K562 (cell line): ENCODE results near the gene TMPRSS7. TPM values are rescaled to one million over a fixed set of nuclear protein-coding genes. Genes with fewer than 3 reads are reported as not detected.

Experiments
- ATAC-seq: fragments of 200-7000 bp; cut with Tn5 transposase; 3 replicates; pipeline ENCODE4 v1.9.1; 2020; ENCODE audit warnings: moderate library complexity
- BruUV-seq: library from RNA; stranded (reverse); fragments of 400-500 nt; replicated peaks from 2 replicates; lab custom pipeline; 2021; lab: Mats Ljungman, UMichigan
- CTCF ChIA-PET: fragments of 300-600 bp; formaldehyde crosslinking; extraction: SDS; loops from one replicate; lab custom pipeline; 2021; ENCODE audit warnings: low intra/inter-chr PET ratio; lab: Yijun Ruan, JAX
- POLR2A ChIA-PET: fragments of 300-600, 350-650 bp; sonication (Branson Sonifier 250); formaldehyde crosslinking; extraction: SDS; loops from one replicate; lab custom pipeline; 2021; ENCODE audit warnings: antibody characterized with exemption, inconsistent platforms; lab: Yijun Ruan, JAX
- DNase-seq, 4 experiments: peaks; one replicate each; pipeline versions ENCODE4 v3.0.0 to v3.0.0-alpha.2; 2011 to 2018; ENCODE audit warnings: low spot score in 3 of 4, mixed read lengths in 3 of 4; ENCODE audit errors: extremely low read depth in 1 of 4
- FAIRE-seq: peaks from 2 replicates; lab custom pipeline; 2011; peaks lifted over from hg19 to GRCh38; lab: Jason Lieb, UNC
- H2AFZ ChIP-seq: 2 replicates; pipeline ENCODE4 v1.6.0; 2011; ENCODE audit warnings: low read depth, low read length, control low read depth, inconsistent platforms
- H3K27ac ChIP-seq: fragments of 200-600 bp; 3 replicates; pipeline ENCODE4 v1.8.0; 2011; ENCODE audit warnings: low read depth, mild to moderate bottlenecking, control low read depth, inconsistent platforms, low read length, moderate library complexity, mixed read lengths; ENCODE audit errors: extremely low read depth
- H3K27me3 ChIP-seq, 2 experiments: fragments of 300-600 bp in 1 of 2; 2 replicates in 1 of 2; 3 replicates in 1 of 2; pipeline versions ENCODE4 v1.6.0 to v1.8.0; 2011; ENCODE audit warnings: inconsistent platforms in 2 of 2, low read length in 2 of 2, mild to moderate bottlenecking in 1 of 2, mixed read lengths in 1 of 2, moderate library complexity in 1 of 2; ENCODE audit not compliant: control insufficient read depth in 2 of 2, insufficient read depth in 2 of 2
- H3K36me3 ChIP-seq: fragments of 300-600 bp; 3 replicates; pipeline ENCODE4 v1.8.0; 2011; ENCODE audit warnings: mild to moderate bottlenecking, low read length, inconsistent platforms; ENCODE audit not compliant: control insufficient read depth, insufficient read depth
- H3K4me1 ChIP-seq, 2 experiments: fragments of 200-600 bp in 1 of 2; replicated peaks in 1 of 2; 2 replicates in 1 of 2; 3 replicates in 1 of 2; pipeline versions ENCODE4 v1.5.1 to v1.8.0; 2011; ENCODE audit warnings: inconsistent platforms in 2 of 2, low read length in 2 of 2, mild to moderate bottlenecking in 1 of 2, mixed read lengths in 1 of 2, moderate library complexity in 1 of 2; ENCODE audit not compliant: control insufficient read depth in 2 of 2, insufficient read depth in 2 of 2
- H3K4me2 ChIP-seq: 2 replicates; pipeline ENCODE4 v1.6.1; 2011; ENCODE audit warnings: low read length, control low read depth, inconsistent platforms, mixed read lengths; ENCODE audit not compliant: insufficient read depth
- H3K4me3 ChIP-seq: fragments of 200-600 bp; sonication (generic), shearing (Covaris generic); 2 replicates; pipeline ENCODE4 v1.5.1; 2016; ENCODE audit warnings: control low read depth, inconsistent platforms
- H3K79me2 ChIP-seq: fragments of 200-600 bp; 3 replicates; pipeline ENCODE4 v1.8.0; 2011; ENCODE audit warnings: low read length, inconsistent platforms; ENCODE audit not compliant: control insufficient read depth, insufficient read depth
- H3K9ac ChIP-seq, 2 experiments: 2 replicates each; pipeline versions ENCODE4 v1.6.0 to v1.6.1; 2011; ENCODE audit warnings: low read depth in 2 of 2, low read length in 2 of 2, control low read depth in 1 of 2, inconsistent platforms in 1 of 2, mild to moderate bottlenecking in 1 of 2, mixed read lengths in 1 of 2; ENCODE audit not compliant: insufficient read depth in 1 of 2
- H3K9me1 ChIP-seq: one replicate; pipeline ENCODE4 v1.6.0; 2011; ENCODE audit warnings: inconsistent platforms, mild to moderate bottlenecking, low read length, moderate library complexity; ENCODE audit not compliant: control insufficient read depth, insufficient read depth
- H3K9me3 ChIP-seq: replicated peaks from 2 replicates; pipeline ENCODE4 v1.5.1; 2011; ENCODE audit warnings: low read depth, low read length, inconsistent platforms; ENCODE audit not compliant: control insufficient read depth, insufficient read depth
- H4K20me1 ChIP-seq: replicated peaks from 2 replicates; pipeline ENCODE4 v1.6.1; 2011; ENCODE audit warnings: low read length, inconsistent platforms, mixed read lengths; ENCODE audit not compliant: control insufficient read depth, insufficient read depth
- GABPB1 ChIP-seq: sonication (generic); formaldehyde crosslinking; IDR thresholded peaks from 2 replicates; pipeline ENCODE4 v1.8.0; 2022; ENCODE audit warnings: mild to moderate bottlenecking, missing genetic modification reagents
- LARP7 ChIP-seq: fragments of 450-650 bp; IDR thresholded peaks from 2 replicates; pipeline ENCODE4 v1.6.1; 2016
- NRF1 ChIP-seq, 2 experiments: fragments of 450-650 bp; IDR thresholded peaks in 1 of 2; conservative IDR thresholded peaks in 1 of 2; 2 replicates each; pipeline ENCODE4 v1.6.1; 2014; ENCODE audit warnings: mild to moderate bottlenecking in 2 of 2
- RFX7 ChIP-seq: fragments of 250-450 bp; sonication (Bioruptor Pico); IDR thresholded peaks from 2 replicates; pipeline ENCODE4 v1.5.1; 2021; ENCODE audit warnings: mild to moderate bottlenecking
- SMAD1 ChIP-seq: fragments of 150-350 bp; IDR thresholded peaks from 2 replicates; pipeline ENCODE4 v1.6.1; 2014; ENCODE audit warnings: low read length, low read depth; ENCODE audit not compliant: partially characterized antibody
- WGBS: fragments of 100-300 bp; shearing (Covaris generic); methylation state at CpG from one replicate; pipeline ENCODE4 v1.1.6; 2016; ENCODE audit warnings: low coverage, mixed read lengths; ENCODE audit not compliant: insufficient coverage; ENCODE audit errors: missing lambda C conversion rate; 5-methylcytosine and 5-hydroxymethylcytosine counted together
- in situ Hi-C: fragments of 300-500 bp; cut with MboI; formaldehyde crosslinking; loops from 4 replicates; pipeline ENCODE4 v1.15.0; 2018; ENCODE audit warnings: inconsistent platforms, mixed read lengths
- intact Hi-C: fragments of 100-400 bp; cut with micrococcal nuclease; formaldehyde crosslinking; loops from 2 replicates; pipeline ENCODE4 v1.14.2; 2022
- polyA plus RNA-seq, 8 experiments: library from polyadenylated mRNA; depleted of rRNA in 4 of 8; stranded (reverse) in 5 of 8; unstranded in 3 of 8; fragments of >200 nt; fragmentation: Nextera tagmentation in 2 of 8; fragmentation: Illumina TruSeq in 1 of 8; extraction: Ambion mirVana in 2 of 8; extraction: Trizol in 1 of 8; gene quantifications; 2 replicates each; pipeline versions ENCODE4 v1.2.1 to v1.2.3, GENCODE V29; 2011 to 2014; ENCODE audit warnings: inconsistent platforms in 1 of 8, missing spikeins in 1 of 8
- total RNA-seq, 7 experiments: library from RNA; depleted of rRNA in 6 of 7; stranded (reverse); fragments of >200 nt in 6 of 7; fragmentation: Illumina TruSeq in 2 of 7; extraction: Trizol in 2 of 7; gene quantifications; 2 replicates each; pipeline versions ENCODE4 v1.2.1 to v1.2.3, GENCODE V29; 2011 to 2021; ENCODE audit warnings: low replicate concordance in 1 of 7
- TF ChIP-seq, protein P1 (sequence below), 2 experiments: fragments of 450-650 bp; formaldehyde crosslinking in 1 of 2; IDR thresholded peaks; 2 replicates each; pipeline versions ENCODE4 v1.4.0 to v1.6.1; 2014 to 2020; ENCODE audit warnings: mild to moderate bottlenecking in 2 of 2, borderline replicate concordance in 1 of 2, low read depth in 1 of 2
- TF ChIP-seq, protein P2 (sequence below), 3 experiments: IDR thresholded peaks in 2 of 3; conservative IDR thresholded peaks in 1 of 3; 2 replicates each; pipeline ENCODE4 v1.5.1; 2011 to 2012; ENCODE audit warnings: low read length in 3 of 3, mild to moderate bottlenecking in 3 of 3, control low read depth in 2 of 3, improper control_type of control experiment in 1 of 3, inconsistent platforms in 1 of 3, low read depth in 1 of 3, mixed read lengths in 1 of 3, moderate library complexity in 1 of 3; ENCODE audit not compliant: insufficient read depth in 2 of 3
- TF ChIP-seq, protein P3 (sequence below): fragments of 250-450 bp; sonication (Bioruptor Pico); IDR thresholded peaks from 2 replicates; pipeline ENCODE4 v1.8.0; 2021; ENCODE audit warnings: moderate library complexity, mild to moderate bottlenecking, inconsistent platforms
- TF ChIP-seq, protein P4 (sequence below): sonication (generic); formaldehyde crosslinking; IDR thresholded peaks from 2 replicates; pipeline ENCODE4 v1.8.0; 2022; ENCODE audit warnings: mild to moderate bottlenecking, missing genetic modification reagents

Gene TMPRSS7
- total and polyA plus RNA-seq, 9 of the 15 experiments (the other 6 are each of a cell fraction or from before 2014, with no cell fraction given): not detected

DNA sequence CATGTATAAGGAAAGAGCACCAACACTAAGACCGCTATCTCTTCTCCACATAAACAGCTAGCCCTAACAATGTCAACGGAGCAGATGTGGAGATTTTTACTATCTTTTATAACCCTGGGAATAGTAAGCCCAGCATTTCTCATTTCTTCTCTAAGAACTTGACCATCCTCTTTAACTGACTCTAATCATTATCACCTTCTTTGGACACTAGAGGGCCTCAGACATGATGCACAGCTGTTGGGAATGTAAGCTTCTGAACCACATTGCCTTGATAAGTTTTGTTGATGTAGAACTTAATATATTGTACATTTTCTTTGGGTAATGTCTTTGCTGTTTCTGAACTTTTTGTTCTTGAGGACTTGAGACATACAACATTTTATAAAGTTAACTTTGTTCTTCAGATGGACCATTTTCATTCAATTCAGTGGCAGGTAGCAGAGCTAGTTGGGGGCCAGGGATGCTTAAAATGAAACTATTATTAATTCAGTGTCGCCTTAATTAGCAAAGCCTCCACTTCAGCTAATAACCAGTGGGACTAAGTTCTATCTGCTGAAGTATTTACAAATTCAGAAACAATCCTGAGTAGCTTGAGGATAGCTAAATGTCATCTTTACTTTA lies 45.4 kb upstream of the TMPRSS7 start:
- in situ Hi-C loops (no loop called here), intact Hi-C loops (no loop called here)
- FAIRE-seq (peak; percentile 58), DNase-seq (peak in 3 of 4 experiments; percentile 10 to 48 (median 10)), ATAC-seq (peak; percentile 84)
- CTCF ChIA-PET: no interaction called here
- BruUV-seq: no TSS peak
- Histone ChIP-seq H3K4me2 (no peak overlapping the region), H3K9ac (no peak overlapping the region), H2AFZ (no peak overlapping the region), H3K36me3 (peaks cover 21% of the 10 kb centered on the region), H3K4me1 (no peaks in the 10 kb centered on the region), H3K27me3 (no peaks in the 10 kb centered on the region), H4K20me1 (no peaks in the 10 kb centered on the region), H3K79me2 (no peaks in the 10 kb centered on the region), H3K27ac (no peak overlapping the region), H3K9me1 (no peaks in the 10 kb centered on the region), H3K4me3 (no peak overlapping the region), H3K9me3 (no peaks in the 10 kb centered on the region)
- POLR2A ChIA-PET: interaction anchor here (0.7 to 1.5 kb wide), 2 partner anchors 10 kb away, joined by 4 to 10 read pairs; partner anchors contain the start of genes ABHD10 and TAGLN3
- 34% methylated on average over 3 of the region's 3 CpGs for WGBS
- TF ChIP-seq, protein P1, sequence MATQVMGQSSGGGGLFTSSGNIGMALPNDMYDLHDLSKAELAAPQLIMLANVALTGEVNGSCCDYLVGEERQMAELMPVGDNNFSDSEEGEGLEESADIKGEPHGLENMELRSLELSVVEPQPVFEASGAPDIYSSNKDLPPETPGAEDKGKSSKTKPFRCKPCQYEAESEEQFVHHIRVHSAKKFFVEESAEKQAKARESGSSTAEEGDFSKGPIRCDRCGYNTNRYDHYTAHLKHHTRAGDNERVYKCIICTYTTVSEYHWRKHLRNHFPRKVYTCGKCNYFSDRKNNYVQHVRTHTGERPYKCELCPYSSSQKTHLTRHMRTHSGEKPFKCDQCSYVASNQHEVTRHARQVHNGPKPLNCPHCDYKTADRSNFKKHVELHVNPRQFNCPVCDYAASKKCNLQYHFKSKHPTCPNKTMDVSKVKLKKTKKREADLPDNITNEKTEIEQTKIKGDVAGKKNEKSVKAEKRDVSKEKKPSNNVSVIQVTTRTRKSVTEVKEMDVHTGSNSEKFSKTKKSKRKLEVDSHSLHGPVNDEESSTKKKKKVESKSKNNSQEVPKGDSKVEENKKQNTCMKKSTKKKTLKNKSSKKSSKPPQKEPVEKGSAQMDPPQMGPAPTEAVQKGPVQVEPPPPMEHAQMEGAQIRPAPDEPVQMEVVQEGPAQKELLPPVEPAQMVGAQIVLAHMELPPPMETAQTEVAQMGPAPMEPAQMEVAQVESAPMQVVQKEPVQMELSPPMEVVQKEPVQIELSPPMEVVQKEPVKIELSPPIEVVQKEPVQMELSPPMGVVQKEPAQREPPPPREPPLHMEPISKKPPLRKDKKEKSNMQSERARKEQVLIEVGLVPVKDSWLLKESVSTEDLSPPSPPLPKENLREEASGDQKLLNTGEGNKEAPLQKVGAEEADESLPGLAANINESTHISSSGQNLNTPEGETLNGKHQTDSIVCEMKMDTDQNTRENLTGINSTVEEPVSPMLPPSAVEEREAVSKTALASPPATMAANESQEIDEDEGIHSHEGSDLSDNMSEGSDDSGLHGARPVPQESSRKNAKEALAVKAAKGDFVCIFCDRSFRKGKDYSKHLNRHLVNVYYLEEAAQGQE (IDR thresholded peaks at IDR 0.05; ENCODE audit: borderline replicate concordance): 0 out of 2 replicates have a peak, but pooled peaks have one; percentile 15
- TF ChIP-seq, protein P1 (CRISPR knock-in tag; IDR thresholded peaks at IDR 0.05; ENCODE audit: low read depth): no peak
- TF ChIP-seq, protein P2, sequence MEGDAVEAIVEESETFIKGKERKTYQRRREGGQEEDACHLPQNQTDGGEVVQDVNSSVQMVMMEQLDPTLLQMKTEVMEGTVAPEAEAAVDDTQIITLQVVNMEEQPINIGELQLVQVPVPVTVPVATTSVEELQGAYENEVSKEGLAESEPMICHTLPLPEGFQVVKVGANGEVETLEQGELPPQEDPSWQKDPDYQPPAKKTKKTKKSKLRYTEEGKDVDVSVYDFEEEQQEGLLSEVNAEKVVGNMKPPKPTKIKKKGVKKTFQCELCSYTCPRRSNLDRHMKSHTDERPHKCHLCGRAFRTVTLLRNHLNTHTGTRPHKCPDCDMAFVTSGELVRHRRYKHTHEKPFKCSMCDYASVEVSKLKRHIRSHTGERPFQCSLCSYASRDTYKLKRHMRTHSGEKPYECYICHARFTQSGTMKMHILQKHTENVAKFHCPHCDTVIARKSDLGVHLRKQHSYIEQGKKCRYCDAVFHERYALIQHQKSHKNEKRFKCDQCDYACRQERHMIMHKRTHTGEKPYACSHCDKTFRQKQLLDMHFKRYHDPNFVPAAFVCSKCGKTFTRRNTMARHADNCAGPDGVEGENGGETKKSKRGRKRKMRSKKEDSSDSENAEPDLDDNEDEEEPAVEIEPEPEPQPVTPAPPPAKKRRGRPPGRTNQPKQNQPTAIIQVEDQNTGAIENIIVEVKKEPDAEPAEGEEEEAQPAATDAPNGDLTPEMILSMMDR (IDR thresholded peaks at IDR 0.05 in 2 of 3, conservative IDR thresholded peaks at IDR 0.05 in 1 of 3; ENCODE audit: insufficient read depth in 2 of 3, low read depth in 1 of 3, low read length in 3 of 3): peak; percentile 28 to 57 (median 50); a peak in 4 of 6 replicates
- TF ChIP-seq RFX7 (no peak), GABPB1 (no peak), LARP7 (no peak), NRF1 (conservative IDR thresholded peaks at IDR 0.05 in 1 of 2, IDR thresholded peaks at IDR 0.05 in 1 of 2) (no peak), SMAD1 (no peak)
- TF ChIP-seq, protein P3, sequence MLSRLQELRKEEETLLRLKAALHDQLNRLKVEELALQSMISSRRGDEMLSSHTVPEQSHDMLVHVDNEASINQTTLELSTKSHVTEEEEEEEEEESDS (CRISPR knock-in tag): no peak
- TF ChIP-seq, protein P4, sequence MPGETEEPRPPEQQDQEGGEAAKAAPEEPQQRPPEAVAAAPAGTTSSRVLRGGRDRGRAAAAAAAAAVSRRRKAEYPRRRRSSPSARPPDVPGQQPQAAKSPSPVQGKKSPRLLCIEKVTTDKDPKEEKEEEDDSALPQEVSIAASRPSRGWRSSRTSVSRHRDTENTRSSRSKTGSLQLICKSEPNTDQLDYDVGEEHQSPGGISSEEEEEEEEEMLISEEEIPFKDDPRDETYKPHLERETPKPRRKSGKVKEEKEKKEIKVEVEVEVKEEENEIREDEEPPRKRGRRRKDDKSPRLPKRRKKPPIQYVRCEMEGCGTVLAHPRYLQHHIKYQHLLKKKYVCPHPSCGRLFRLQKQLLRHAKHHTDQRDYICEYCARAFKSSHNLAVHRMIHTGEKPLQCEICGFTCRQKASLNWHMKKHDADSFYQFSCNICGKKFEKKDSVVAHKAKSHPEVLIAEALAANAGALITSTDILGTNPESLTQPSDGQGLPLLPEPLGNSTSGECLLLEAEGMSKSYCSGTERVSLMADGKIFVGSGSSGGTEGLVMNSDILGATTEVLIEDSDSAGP (CRISPR knock-in tag): no peak
